VCaP (cell line): ENCODE measurements around the gene PDYN.

ENCODE experiments used
- H3K27ac ChIP-seq: fragments of 450-650 bp; 2 replicates; pipeline ENCODE4 v1.5.1; 2017
- CTCF ChIP-seq: fragments of 450-650 bp; conservative IDR thresholded peaks from 2 replicates; pipeline ENCODE4 v1.5.1; 2017; ENCODE audit warnings: mild to moderate bottlenecking, moderate library complexity

PDYN gene

GRCh38 chr20:1961374-1961773, 32.5 kb downstream of the PDYN start:
- no peak overlapping the region for H3K27ac ChIP-seq
- no peak for TF ChIP-seq CTCF

GRCh38 chr20:1959156-1959555, 34.7 kb downstream of the PDYN start:
- no peak overlapping the region for H3K27ac ChIP-seq
- TF ChIP-seq CTCF = no peak

- no peak overlapping the region for H3K27ac ChIP-seq
- no peak for TF ChIP-seq CTCF
Observed at GRCh38 chr20:1958426-1958825, 35.4 kb downstream of the PDYN start.

GRCh38 chr20:1955217-1955616, 38.6 kb downstream of the PDYN start:
- TF ChIP-seq CTCF = no peak
- no peak overlapping the region for H3K27ac ChIP-seq

GRCh38 chr20:1953621-1954020, 40.2 kb downstream of the PDYN start:
- H3K27ac ChIP-seq = no peak overlapping the region

GRCh38 chr20:1952737-1953530, 40.9 kb downstream of the PDYN start:
- no peak for TF ChIP-seq CTCF
- no peak overlapping the region for H3K27ac ChIP-seq

More at GRCh38 chr20:1953621-1954020, 40.2 kb downstream of the PDYN start:
- no peak for TF ChIP-seq CTCF

GRCh38 chr20:1951436-1952115, 42.3 kb downstream of the PDYN start:
- no peak overlapping the region for H3K27ac ChIP-seq
- TF ChIP-seq CTCF = no peak
